Lung (tissue), 12 donors: ENCODE results near the gene SIRPG. TPM values are rescaled to one million over a fixed set of nuclear protein-coding genes. Genes with fewer than 3 reads are reported as not detected.

Experiments used
- ATAC-seq: fragments of 200-7000 bp; cut with Tn5 transposase; one replicate; pipeline ENCODE4 v1.9.1; 2020; ENCODE audit warnings: moderate number of reproducible peaks; ENCODE audit not compliant: insufficient read depth, low FRiP score
- DNase-seq, 3 donors: peaks; one replicate each; pipeline ENCODE4 v3.0.0-alpha.2; 2013 to 2017
- H3K27ac ChIP-seq, 2 donors: one replicate each; pipeline ENCODE4 v1.5.1; 2013; ENCODE audit warnings: mild to moderate bottlenecking in 2 of 2, moderate library complexity in 2 of 2, control low read depth in 1 of 2, inconsistent platforms in 1 of 2, low read depth in 1 of 2, low read length in 1 of 2
- H3K27me3 ChIP-seq, 3 donors: one replicate each; pipeline ENCODE4 v1.5.1; 2013; ENCODE audit warnings: low read length in 2 of 3; ENCODE audit not compliant: control insufficient read depth in 3 of 3, insufficient read depth in 3 of 3
- H3K36me3 ChIP-seq, 4 donors: one replicate each; pipeline ENCODE4 v1.5.1; 2013; ENCODE audit warnings: low read length in 4 of 4, mild to moderate bottlenecking in 1 of 4, moderate library complexity in 1 of 4; ENCODE audit not compliant: control insufficient read depth in 4 of 4, insufficient read depth in 4 of 4
- H3K4me1 ChIP-seq, 5 donors: one replicate each; pipeline ENCODE4 v1.5.1; 2013; ENCODE audit warnings: low read length in 5 of 5, mild to moderate bottlenecking in 2 of 5, moderate library complexity in 1 of 5; ENCODE audit not compliant: control insufficient read depth in 5 of 5, insufficient read depth in 5 of 5
- H3K4me3 ChIP-seq: one replicate; pipeline ENCODE4 v1.5.1; 2013; ENCODE audit warnings: mild to moderate bottlenecking, control low read depth, moderate library complexity
- H3K9ac ChIP-seq, 2 donors: one replicate each; pipeline ENCODE4 v1.5.1; 2013; ENCODE audit warnings: low read length in 2 of 2, control low read depth in 1 of 2; ENCODE audit not compliant: insufficient read depth in 1 of 2
- H3K9me3 ChIP-seq, 4 donors: one replicate each; pipeline ENCODE4 v1.5.1; 2013; ENCODE audit warnings: low read length in 3 of 4, mild to moderate bottlenecking in 1 of 4, moderate library complexity in 1 of 4; ENCODE audit not compliant: control insufficient read depth in 4 of 4, insufficient read depth in 3 of 4
- WGBS, 2 donors: extraction: QIAGEN DNeasy Blood & Tissue Kit; methylation state at CpG; one replicate each; pipeline ENCODE4 v1.1.7; 2013; 5-methylcytosine and 5-hydroxymethylcytosine counted together
- polyA plus RNA-seq, 2 donors: library from polyadenylated mRNA; stranded (reverse); fragments of 200-250 nt; gene quantifications; one replicate each; pipeline ENCODE4 v1.2.1, GENCODE V29; 2013
- total RNA-seq, 2 donors: library from RNA; depleted of rRNA in 1 of 2; stranded (reverse); fragments of >200 nt in 1 of 2; gene quantifications; one replicate each; pipeline ENCODE4 v1.2.1, GENCODE V29; 2014 to 2021
- TF ChIP-seq, protein P1 (sequence below): IDR thresholded peaks from 2 replicates; pipeline ENCODE4 v1.5.1; 2012; ENCODE audit warnings: mild to moderate bottlenecking; ENCODE audit errors: control extremely low read depth, extremely low read depth
- donor health status: control.
- donor health status: control.
- donor health status: Bipolar disorder and iron deficiency.
- donor health status: healthy.
- donor health status: DM: yes; HTN: yes; CAD: no.

Gene SIRPG
- total and polyA plus RNA-seq, 4 donors: 0.28 to 1.8 (median 0.76) TPM

DNA sequence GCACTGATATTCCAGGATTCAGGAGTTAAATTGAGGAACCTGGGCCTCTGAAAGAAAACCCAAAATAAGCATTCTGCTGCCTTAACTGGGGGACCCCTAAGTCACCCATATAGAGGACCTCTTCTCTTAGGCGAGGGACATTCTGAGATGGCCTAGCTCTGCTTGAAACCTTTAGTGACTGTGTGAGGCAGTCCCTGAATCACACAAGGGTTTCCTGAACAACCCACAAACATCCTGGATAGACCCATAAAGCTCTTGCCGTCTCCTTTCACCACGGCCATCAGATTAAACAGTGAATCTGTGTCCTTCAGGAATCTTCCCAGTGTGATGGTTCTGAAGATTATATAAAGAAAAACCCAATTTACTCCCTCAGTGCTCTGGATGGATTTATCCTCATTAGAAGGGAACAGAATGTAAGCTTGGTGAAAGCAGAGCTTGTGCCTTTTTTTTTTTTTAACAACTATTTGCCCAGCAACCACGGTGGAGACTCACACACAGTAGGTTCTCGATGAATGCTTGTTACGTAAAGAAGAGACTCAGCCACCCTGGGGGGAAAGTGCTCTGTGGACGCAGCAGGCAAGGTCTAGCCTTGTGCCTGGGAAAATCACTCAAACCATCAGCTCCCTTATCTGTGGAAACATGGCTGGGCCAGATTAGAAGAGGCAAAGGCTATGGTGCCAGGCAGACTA lies 39.1 kb upstream of the SIRPG start:
- Histone ChIP-seq H3K4me1 (no peaks in the 10 kb centered on the region), H3K9me3 (no peaks in the 10 kb centered on the region), H3K27ac (no peak overlapping the region), H3K27me3 (peaks cover 0 to 2% (median 0%) of the 10 kb centered on the region in 3 donors), H3K4me3 (no peak overlapping the region), H3K9ac (no peak overlapping the region), H3K36me3 (no peaks in the 10 kb centered on the region)
- ATAC-seq: no peak
- TF ChIP-seq, protein P1, sequence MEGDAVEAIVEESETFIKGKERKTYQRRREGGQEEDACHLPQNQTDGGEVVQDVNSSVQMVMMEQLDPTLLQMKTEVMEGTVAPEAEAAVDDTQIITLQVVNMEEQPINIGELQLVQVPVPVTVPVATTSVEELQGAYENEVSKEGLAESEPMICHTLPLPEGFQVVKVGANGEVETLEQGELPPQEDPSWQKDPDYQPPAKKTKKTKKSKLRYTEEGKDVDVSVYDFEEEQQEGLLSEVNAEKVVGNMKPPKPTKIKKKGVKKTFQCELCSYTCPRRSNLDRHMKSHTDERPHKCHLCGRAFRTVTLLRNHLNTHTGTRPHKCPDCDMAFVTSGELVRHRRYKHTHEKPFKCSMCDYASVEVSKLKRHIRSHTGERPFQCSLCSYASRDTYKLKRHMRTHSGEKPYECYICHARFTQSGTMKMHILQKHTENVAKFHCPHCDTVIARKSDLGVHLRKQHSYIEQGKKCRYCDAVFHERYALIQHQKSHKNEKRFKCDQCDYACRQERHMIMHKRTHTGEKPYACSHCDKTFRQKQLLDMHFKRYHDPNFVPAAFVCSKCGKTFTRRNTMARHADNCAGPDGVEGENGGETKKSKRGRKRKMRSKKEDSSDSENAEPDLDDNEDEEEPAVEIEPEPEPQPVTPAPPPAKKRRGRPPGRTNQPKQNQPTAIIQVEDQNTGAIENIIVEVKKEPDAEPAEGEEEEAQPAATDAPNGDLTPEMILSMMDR: no peak
- no peak for DNase-seq
- 62 to 71% methylated on average over 7 of the region's 7 CpGs for WGBS, 2 donors

- ATAC-seq: no peak
- WGBS, 2 donors: 71 to 89% methylated on average over 3 of the region's 3 CpGs
- H3K9ac ChIP-seq: no peak overlapping the region
- no peaks in the 10 kb centered on the region for H3K27me3 ChIP-seq
- H3K36me3 ChIP-seq: no peaks in the 10 kb centered on the region
- no peak for DNase-seq
- H3K27ac ChIP-seq: no peak overlapping the region
- peaks cover 0 to 7% (median 0%) of the 10 kb centered on the region in 4 donors for H3K9me3 ChIP-seq
- H3K4me3 ChIP-seq: no peak overlapping the region
- TF ChIP-seq, protein P1: no peak
- H3K4me1 ChIP-seq: no peaks in the 10 kb centered on the region
These were observed 37.1 kb upstream of the SIRPG start for GRCh38 chr20:1694672-1695071.

- H3K4me1 ChIP-seq: no peaks in the 10 kb centered on the region
- no peak overlapping the region for H3K4me3 ChIP-seq
- no peaks in the 10 kb centered on the region for H3K27me3 ChIP-seq
- TF ChIP-seq, protein P1: no peak
- ATAC-seq: no peak
- no peak for DNase-seq
- H3K36me3 ChIP-seq: no peaks in the 10 kb centered on the region
- no peak overlapping the region for H3K9ac ChIP-seq
- H3K27ac ChIP-seq: no peak overlapping the region
- 46 to 52% methylated on average over 1 of the region's 1 CpG for WGBS, 2 donors
- H3K9me3 ChIP-seq: peaks cover 0 to 7% (median 0%) of the 10 kb centered on the region in 4 donors
These were observed 35.8 kb upstream of the SIRPG start for GRCh38 chr20:1693427-1693826.
